Measurements from ENCODE around the gene C9orf72.

The C9orf72 gene

DNA sequence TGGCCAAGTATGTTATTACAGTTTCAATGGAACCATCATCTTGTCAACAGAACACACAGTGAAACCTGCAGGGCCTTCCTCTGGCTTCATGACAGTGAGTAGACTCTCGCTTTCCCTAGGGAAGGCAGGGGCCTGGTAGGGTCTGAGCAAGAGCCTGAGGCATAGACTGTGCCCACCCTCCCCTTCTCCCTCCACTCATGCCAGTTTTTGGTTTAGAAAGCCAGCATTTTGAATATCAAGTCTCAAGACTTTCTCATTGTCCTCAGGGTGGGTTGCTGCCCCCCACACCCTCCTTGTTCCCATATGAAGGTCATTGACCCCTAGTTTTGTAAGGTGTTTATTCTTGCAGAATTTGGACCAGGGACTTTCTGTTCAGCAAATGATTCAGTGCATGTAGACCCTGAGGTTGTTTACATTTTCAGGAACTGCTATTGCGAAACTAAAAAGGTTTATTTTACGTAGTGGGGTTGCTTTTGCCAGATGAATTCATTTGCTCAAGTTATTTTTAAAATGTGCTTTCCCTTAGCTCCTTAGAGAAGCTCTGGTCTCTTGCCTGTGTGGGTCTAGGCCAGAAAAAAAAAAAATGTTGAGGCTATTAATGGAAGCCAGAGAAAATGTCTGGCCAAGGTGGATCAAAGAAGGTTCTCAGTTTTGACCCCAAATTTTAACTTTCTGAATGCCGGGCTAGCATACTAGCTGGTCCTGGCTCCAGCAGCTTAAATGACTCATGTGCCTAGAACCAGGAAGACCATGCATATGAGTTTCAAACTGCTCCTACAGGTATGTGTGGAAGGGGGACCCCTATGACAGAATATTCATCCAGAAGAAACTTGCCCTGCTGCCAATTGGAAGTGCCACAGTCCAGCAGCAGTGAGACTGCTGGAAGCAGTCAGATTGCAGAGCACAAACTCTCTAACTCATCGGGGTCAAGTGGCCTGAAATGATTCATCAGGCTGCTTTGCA is 33.5 kb downstream of the C9orf72 start:
- H3K27ac ChIP-seq: no peak overlapping the region
- TF ChIP-seq ZFX (IDR thresholded peaks at IDR 0.05): no peak
- TF ChIP-seq CTCF (conservative IDR thresholded peaks at IDR 0.05): no peak

GRCh38 chr9:27538647-27539046 is 34.6 kb downstream of the C9orf72 start:
- H3K27ac ChIP-seq: no peak overlapping the region
- TF ChIP-seq ZFX (IDR thresholded peaks at IDR 0.05) (no peak), CTCF (conservative IDR thresholded peaks at IDR 0.05) (no peak)

DNA sequence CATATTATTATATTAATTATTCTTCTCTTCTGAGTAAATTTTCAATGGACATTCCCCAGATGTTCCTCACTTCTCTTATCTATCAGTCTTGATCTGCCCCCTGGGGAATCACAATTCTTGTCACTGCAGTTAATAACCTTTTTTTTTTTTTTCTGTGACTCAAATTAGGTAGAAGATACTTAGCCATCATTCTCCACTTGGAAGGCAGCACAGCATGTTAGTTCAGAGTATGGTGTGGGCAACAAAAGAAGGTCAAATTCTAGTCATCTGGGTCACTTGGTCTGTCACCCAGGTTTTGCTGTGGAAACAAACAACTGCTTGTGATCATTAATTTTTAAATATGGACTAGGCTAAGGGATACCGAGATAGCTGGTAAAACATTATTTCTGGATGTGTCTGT is 35.5 kb downstream of the C9orf72 start:
- TF ChIP-seq CTCF (conservative IDR thresholded peaks at IDR 0.05) (no peak), ZFX (IDR thresholded peaks at IDR 0.05) (no peak)
- no peak overlapping the region for H3K27ac ChIP-seq

DNA sequence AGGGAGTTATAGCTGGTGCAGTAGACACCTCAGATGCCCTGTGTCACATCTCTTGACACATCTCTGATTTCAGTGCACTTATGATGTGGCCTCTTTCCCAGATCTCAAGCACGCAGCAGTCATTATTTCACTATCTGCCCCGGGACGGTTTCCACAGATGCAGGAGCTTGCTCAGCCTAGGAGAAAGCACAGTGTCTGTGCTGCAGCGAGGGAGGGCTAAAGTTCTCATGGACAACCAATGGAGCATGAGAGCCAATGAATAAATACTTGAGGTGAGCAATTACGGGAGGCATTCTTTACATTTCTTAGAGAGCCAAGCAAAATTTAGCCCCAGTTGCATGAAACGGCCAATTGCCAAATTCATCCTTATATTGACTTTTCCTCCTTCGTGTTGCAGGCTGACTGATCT is 36.2 kb downstream of the C9orf72 start:
- TF ChIP-seq ZFX (IDR thresholded peaks at IDR 0.05) (no peak), CTCF (conservative IDR thresholded peaks at IDR 0.05) (no peak)
- no peak overlapping the region for H3K27ac ChIP-seq

GRCh38 chr9:27536168-27536567 is 37.1 kb downstream of the C9orf72 start:
- H3K27ac ChIP-seq: no peak overlapping the region
- TF ChIP-seq CTCF (conservative IDR thresholded peaks at IDR 0.05) (no peak), ZFX (IDR thresholded peaks at IDR 0.05) (no peak)

- no peak overlapping the region for H3K27ac ChIP-seq
- TF ChIP-seq CTCF (conservative IDR thresholded peaks at IDR 0.05) (0 out of 2 replicates have a peak, but pooled peaks have one; percentile 9), ZFX (IDR thresholded peaks at IDR 0.05) (no peak)
These were observed 37.6 kb downstream of the C9orf72 start for GRCh38 chr9:27535701-27536118.

DNA sequence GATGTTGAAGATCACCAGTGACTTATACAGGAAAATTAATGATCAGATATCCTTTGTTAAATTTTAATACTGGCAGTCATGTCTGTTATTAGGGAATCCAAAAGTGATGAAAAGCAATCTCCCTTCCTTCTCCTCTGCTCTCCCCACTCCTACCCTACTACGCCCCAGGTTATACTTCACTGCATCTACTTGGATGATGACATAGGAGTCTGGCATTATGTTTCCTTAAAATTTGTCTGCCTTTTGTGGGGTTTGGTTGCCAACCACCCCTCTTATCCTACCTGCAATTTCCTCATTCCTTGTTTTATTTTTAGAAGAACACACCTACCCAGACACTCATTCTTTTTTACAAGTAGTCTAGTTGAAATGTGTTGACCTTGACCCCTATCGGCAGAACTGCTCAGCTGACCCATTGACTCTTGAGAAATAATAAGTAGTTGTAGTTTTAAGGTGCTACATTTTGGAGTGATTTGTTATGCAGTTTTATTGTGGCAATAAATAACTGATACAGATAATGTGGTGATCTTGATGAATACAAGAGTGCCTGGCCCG is 38.5 kb downstream of the C9orf72 start:
- TF ChIP-seq CTCF (conservative IDR thresholded peaks at IDR 0.05) (no peak), ZFX (IDR thresholded peaks at IDR 0.05) (no peak)

More for the DNA sequence above, 38.5 kb downstream of the C9orf72 start:
- H3K27ac ChIP-seq: no peak overlapping the region
